OCI-LY7 (cell line): ENCODE measurements around the gene CATSPER4. TPM values are rescaled to one million over a fixed set of nuclear protein-coding genes. Genes with fewer than 3 reads are reported as not detected.

Experiments
- BruUV-seq: library from RNA; stranded (reverse); fragments of 400-500 nt; replicated peaks from 2 replicates; lab custom pipeline; 2021; lab: Mats Ljungman, UMichigan
- CTCF ChIA-PET: fragments of 300-600 bp; sonication (Branson Sonifier 250); formaldehyde crosslinking; loops from one replicate; lab custom pipeline; 2022; ENCODE audit warnings: antibody characterized with exemption; ENCODE audit not compliant: unreplicated experiment; lab: Charles Lee
- POLR2A ChIA-PET: fragments of 300-600 bp; sonication (Branson Sonifier 250); formaldehyde crosslinking; loops from one replicate; lab custom pipeline; 2022; ENCODE audit warnings: antibody characterized with exemption; lab: Charles Lee
- DNase-seq: peaks from one replicate; pipeline ENCODE4 v3.0.0-alpha.2; 2015; ENCODE audit warnings: low spot score
- H2AFZ ChIP-seq: fragments of 200-600 bp; sonication (generic), shearing (Covaris generic); 2 replicates; pipeline ENCODE4 v1.6.1; 2014; ENCODE audit warnings: mild to moderate bottlenecking, antibody characterized with exemption, low read length, moderate library complexity
- H3K27ac ChIP-seq: fragments of 200-600 bp; sonication (generic); 2 replicates; pipeline ENCODE4 v1.5.1; 2014; ENCODE audit warnings: mixed run types, low read depth, mild to moderate bottlenecking, moderate library complexity, low read length, inconsistent platforms; ENCODE audit not compliant: poor library complexity, severe bottlenecking
- H3K36me3 ChIP-seq: fragments of 200-600 bp; sonication (generic); 2 replicates; pipeline ENCODE4 v1.6.1; 2014; ENCODE audit warnings: mild to moderate bottlenecking, antibody characterized with exemption, low read length, moderate library complexity, mixed read lengths; ENCODE audit not compliant: insufficient read depth
- H3K4me1 ChIP-seq: fragments of 200-600 bp; sonication (generic); 2 replicates; pipeline ENCODE4 v1.5.1; 2014; ENCODE audit warnings: mild to moderate bottlenecking, low read length; ENCODE audit not compliant: insufficient read depth, poor library complexity, severe bottlenecking
- H3K4me2 ChIP-seq: fragments of 200-600 bp; sonication (generic); 2 replicates; pipeline ENCODE4 v1.6.1; 2014; ENCODE audit warnings: mild to moderate bottlenecking, low read length
- H3K4me3 ChIP-seq: fragments of 200-600 bp; sonication (generic); 2 replicates; pipeline ENCODE4 v1.5.1; 2014; ENCODE audit warnings: mild to moderate bottlenecking, low read depth, low read length; ENCODE audit not compliant: poor library complexity, severe bottlenecking
- H3K79me2 ChIP-seq: fragments of 200-600 bp; sonication (generic); 2 replicates; pipeline ENCODE4 v1.6.1; 2016; ENCODE audit warnings: low read depth, mild to moderate bottlenecking, low read length, moderate library complexity, mixed read lengths; ENCODE audit not compliant: insufficient read depth
- H3K9me2 ChIP-seq: fragments of 200-600 bp; sonication (generic); 2 replicates; pipeline ENCODE4 v1.6.1; 2016; ENCODE audit warnings: mild to moderate bottlenecking, low read length, mixed read lengths; ENCODE audit not compliant: insufficient read depth
- H3K9me3 ChIP-seq: fragments of 200-600 bp; sonication (generic); 2 replicates; pipeline ENCODE4 v1.6.1; 2014; ENCODE audit warnings: mild to moderate bottlenecking, mixed run types, low read length, mixed read lengths
- H4K20me1 ChIP-seq: fragments of 200-600 bp; sonication (generic); 2 replicates; pipeline ENCODE4 v1.6.1; 2014; ENCODE audit warnings: mild to moderate bottlenecking, antibody characterized with exemption, low read length, moderate library complexity, mixed read lengths; ENCODE audit not compliant: insufficient read depth
- EZH2phosphoT487 ChIP-seq: fragments of 200-600 bp; sonication (generic); IDR thresholded peaks from 2 replicates; pipeline ENCODE4 v1.6.1; 2018; ENCODE audit warnings: low read depth, borderline replicate concordance, mild to moderate bottlenecking, mixed run types, antibody characterized with exemption, low read length, moderate library complexity, mixed read lengths
- intact Hi-C: fragments of 100-400 bp; cut with micrococcal nuclease; formaldehyde crosslinking; loops from one replicate; pipeline ENCODE4 v1.10.0; 2022; ENCODE audit not compliant: unreplicated experiment
- total RNA-seq, 2 experiments: library from RNA; depleted of rRNA in 1 of 2; stranded (reverse); fragments of >200 nt in 1 of 2; shearing (Covaris generic) in 1 of 2; gene quantifications; 2 replicates each; pipeline ENCODE4 v1.2.3, GENCODE V29; 2014 to 2022
- TF ChIP-seq, protein P1 (sequence below): fragments of 200-600 bp; sonication (generic); conservative IDR thresholded peaks from 2 replicates; pipeline ENCODE4 v1.5.1; 2014; ENCODE audit warnings: mild to moderate bottlenecking, antibody characterized with exemption, low read length, moderate library complexity, mixed read lengths

Gene CATSPER4
- total RNA-seq, 2 experiments from 2014 or later = not detected

DNA sequence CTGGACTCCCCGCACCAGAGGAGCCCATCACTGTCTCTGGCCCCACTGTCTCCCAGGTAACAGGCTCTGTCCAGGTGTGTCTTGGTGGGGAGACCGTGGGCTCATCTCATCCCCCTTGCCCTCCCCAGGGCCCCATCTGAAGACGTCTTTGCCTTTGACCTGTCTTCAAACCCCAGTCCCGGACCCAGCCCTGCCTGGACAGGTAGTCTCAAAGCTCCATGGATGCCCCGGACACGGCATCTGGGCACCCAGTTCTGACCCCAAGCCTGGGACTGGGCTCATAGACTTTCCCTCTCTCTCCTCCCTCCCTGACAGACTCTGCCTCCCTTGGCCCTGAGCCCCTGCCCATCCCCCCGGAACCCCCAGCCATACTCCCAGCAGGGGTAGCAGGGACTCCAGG, 6.3 kb upstream of the CATSPER4 start:
- peaks cover 6% of the 10 kb centered on the region for H3K4me1 ChIP-seq
- CTCF ChIA-PET = no interaction called here
- intact Hi-C loops = no loop called here

DNA sequence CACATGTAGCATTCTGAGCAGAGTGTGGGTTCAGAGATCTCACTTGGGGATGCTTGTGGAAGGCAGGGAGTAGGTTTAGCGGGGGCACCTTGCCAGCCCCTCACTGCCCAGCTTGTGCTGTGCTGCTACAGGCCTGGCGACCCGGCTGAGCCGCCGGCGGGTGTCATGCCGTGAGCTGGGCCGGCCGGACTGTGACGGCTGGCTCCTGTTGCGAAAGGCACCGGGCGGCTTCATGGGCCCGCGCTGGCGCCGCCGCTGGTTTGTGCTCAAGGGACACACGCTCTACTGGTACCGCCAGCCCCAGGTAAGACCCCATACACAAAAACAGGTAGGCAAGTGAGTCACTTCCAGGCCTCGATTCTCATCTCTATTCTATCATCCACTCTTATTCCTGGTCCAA, 5.5 kb upstream of the CATSPER4 start:
- CTCF ChIA-PET = no interaction called here
- intact Hi-C loops = no loop called here

More for the DNA sequence above, 6.3 kb upstream of the CATSPER4 start:
- Histone ChIP-seq H3K9me2 (no peaks in the 10 kb centered on the region), H3K79me2 (no peaks in the 10 kb centered on the region), H3K36me3 (no peaks in the 10 kb centered on the region), H3K4me3 (no peak overlapping the region), H4K20me1 (no peaks in the 10 kb centered on the region), H3K27ac (no peak overlapping the region), H3K9me3 (no peaks in the 10 kb centered on the region), H2AFZ (no peak overlapping the region), H3K4me2 (no peak overlapping the region)
- TF ChIP-seq EZH2phosphoT487 = no peak
- TF ChIP-seq, protein P1, sequence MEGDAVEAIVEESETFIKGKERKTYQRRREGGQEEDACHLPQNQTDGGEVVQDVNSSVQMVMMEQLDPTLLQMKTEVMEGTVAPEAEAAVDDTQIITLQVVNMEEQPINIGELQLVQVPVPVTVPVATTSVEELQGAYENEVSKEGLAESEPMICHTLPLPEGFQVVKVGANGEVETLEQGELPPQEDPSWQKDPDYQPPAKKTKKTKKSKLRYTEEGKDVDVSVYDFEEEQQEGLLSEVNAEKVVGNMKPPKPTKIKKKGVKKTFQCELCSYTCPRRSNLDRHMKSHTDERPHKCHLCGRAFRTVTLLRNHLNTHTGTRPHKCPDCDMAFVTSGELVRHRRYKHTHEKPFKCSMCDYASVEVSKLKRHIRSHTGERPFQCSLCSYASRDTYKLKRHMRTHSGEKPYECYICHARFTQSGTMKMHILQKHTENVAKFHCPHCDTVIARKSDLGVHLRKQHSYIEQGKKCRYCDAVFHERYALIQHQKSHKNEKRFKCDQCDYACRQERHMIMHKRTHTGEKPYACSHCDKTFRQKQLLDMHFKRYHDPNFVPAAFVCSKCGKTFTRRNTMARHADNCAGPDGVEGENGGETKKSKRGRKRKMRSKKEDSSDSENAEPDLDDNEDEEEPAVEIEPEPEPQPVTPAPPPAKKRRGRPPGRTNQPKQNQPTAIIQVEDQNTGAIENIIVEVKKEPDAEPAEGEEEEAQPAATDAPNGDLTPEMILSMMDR = no peak
- no TSS peak for BruUV-seq
- DNase-seq = no peak
- POLR2A ChIA-PET = no interaction called here

DNA sequence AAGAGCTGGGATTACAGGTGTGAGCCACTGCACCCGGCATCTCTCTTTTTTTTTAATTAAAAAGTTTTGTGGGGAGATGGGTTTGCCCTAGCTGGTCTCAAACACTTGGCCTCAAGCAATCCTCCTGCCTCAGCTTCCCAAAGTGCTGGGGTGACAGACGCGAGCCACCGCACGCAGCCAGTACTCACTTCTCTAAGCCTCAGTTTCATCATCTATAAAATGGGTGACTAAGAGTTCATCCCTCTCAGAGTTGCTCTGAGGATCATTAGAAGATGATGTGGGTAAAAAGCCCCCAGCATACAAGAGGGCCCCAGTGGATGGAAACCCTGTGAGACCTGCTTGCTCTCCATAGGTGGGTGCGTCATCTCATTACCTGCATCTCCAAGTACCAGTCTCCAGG, 2.5 kb upstream of the CATSPER4 start:
- no peaks in the 10 kb centered on the region for H3K79me2 ChIP-seq
- H3K9me2 ChIP-seq = no peaks in the 10 kb centered on the region
- ChIA-PET CTCF (no interaction called here), POLR2A (interaction anchor here (0.6 kb wide), 1 partner anchor 139 kb away, joined by 4 read pairs; no protein-coding TSS in a partner anchor)
- no peaks in the 10 kb centered on the region for H3K36me3 ChIP-seq
- no peak overlapping the region for H3K4me2 ChIP-seq
- H3K4me1 ChIP-seq = no peaks in the 10 kb centered on the region
- no peak overlapping the region for H2AFZ ChIP-seq
- no peaks in the 10 kb centered on the region for H4K20me1 ChIP-seq
- intact Hi-C loops = no loop called here
- H3K9me3 ChIP-seq = no peaks in the 10 kb centered on the region
- no peak overlapping the region for H3K4me3 ChIP-seq
- TF ChIP-seq, protein P1 = no peak
- no peak for TF ChIP-seq EZH2phosphoT487
- no peak overlapping the region for H3K27ac ChIP-seq
- BruUV-seq = no TSS peak
- DNase-seq = no peak

More for the DNA sequence above, 5.5 kb upstream of the CATSPER4 start:
- POLR2A ChIA-PET = no interaction called here
- Histone ChIP-seq H3K79me2 (no peaks in the 10 kb centered on the region), H2AFZ (no peak overlapping the region), H3K9me2 (no peaks in the 10 kb centered on the region), H3K9me3 (no peaks in the 10 kb centered on the region), H3K27ac (no peak overlapping the region), H3K4me1 (peaks cover 4% of the 10 kb centered on the region), H3K4me2 (no peak overlapping the region), H3K36me3 (no peaks in the 10 kb centered on the region), H4K20me1 (no peaks in the 10 kb centered on the region), H3K4me3 (no peak overlapping the region)
- TF ChIP-seq EZH2phosphoT487 = no peak
- TF ChIP-seq, protein P1 = no peak
- no TSS peak for BruUV-seq
- DNase-seq = no peak
